ENCODE results near the gene GRM8. TPM values are rescaled to one million over a fixed set of nuclear protein-coding genes. Genes with fewer than 3 reads are reported as not detected.
A peak's percentile ranks its signal among the peaks of the same experiment; 100 is the strongest.

GRM8 gene
- total RNA-seq, 1 experiment from 2014 or later: 1.8 TPM

GRCh38 chr7:127114742-127115265 lies 137.9 kb downstream of the GRM8 start:
- WGBS (ENCODE audit: extremely low coverage, insufficient read length, low lambda C conversion rate): no CpG with 5 or more reads among the region's 3 CpGs
- H3K9me3 Mint-ChIP-seq: no peaks in the 10 kb centered on the region
- H3K36me3 Mint-ChIP-seq (ENCODE audit: insufficient read depth in 1 of 3, low read depth in 3 of 3): no peaks in the 10 kb centered on the region
- Histone ChIP-seq H3K56ac (ENCODE audit: insufficient read length, low read depth, low read length) (no peak overlapping the region), H3K23me2 (ENCODE audit: insufficient read length, low read depth, low read length, poor library complexity, severe bottlenecking) (no peaks in the 10 kb centered on the region), H3K18ac (ENCODE audit: insufficient read length, low read depth, low read length) (no peak overlapping the region), H4K8ac (replicated peaks; ENCODE audit: insufficient read length, low read depth, low read length) (no peak overlapping the region), H3K27me3 (ENCODE audit: insufficient read depth, low read length) (no peaks in the 10 kb centered on the region), H3K23ac (ENCODE audit: insufficient read length, low read depth, low read length) (no peak overlapping the region), H2BK15ac (ENCODE audit: low read depth, low read length) (no peak overlapping the region), H2BK5ac (ENCODE audit: insufficient read length, low read length) (no peak overlapping the region), H3K9ac (ENCODE audit: extremely low read depth, insufficient read length, low read length) (no peak overlapping the region), H2AK5ac (ENCODE audit: insufficient read length, low read length) (no peak overlapping the region), H3K79me2 (ENCODE audit: insufficient read depth, low read length) (no peaks in the 10 kb centered on the region), H2BK120ac (ENCODE audit: low read depth, low read length, poor library complexity, severe bottlenecking) (no peak overlapping the region), H2AFZ (ENCODE audit: low read length) (no peak overlapping the region), H4K91ac (ENCODE audit: insufficient read length, low read depth, low read length) (no peak overlapping the region), H3K9me3 (ENCODE audit: control insufficient read depth, low read depth, low read length) (no peaks in the 10 kb centered on the region), H3K4me2 (ENCODE audit: insufficient read depth, insufficient read length, low read length) (no peak overlapping the region), H2BK12ac (ENCODE audit: insufficient read length, low read depth, low read length) (no peak overlapping the region), H2BK20ac (ENCODE audit: low read depth, low read length, poor library complexity, severe bottlenecking) (no peak overlapping the region), H4K20me1 (ENCODE audit: control insufficient read depth, insufficient read depth, insufficient read length) (no peaks in the 10 kb centered on the region), H3K4me1 (ENCODE audit: insufficient read depth, low read length) (no peaks in the 10 kb centered on the region), H4K5ac (ENCODE audit: insufficient read length, low read depth, low read length) (no peak overlapping the region), H3K27ac (ENCODE audit: insufficient read length, low read depth, low read length) (no peak overlapping the region), H3K4ac (ENCODE audit: low read depth, low read length) (no peak overlapping the region), H3K79me1 (ENCODE audit: insufficient read depth, low read depth, low read length, poor library complexity, severe bottlenecking) (no peaks in the 10 kb centered on the region), H3K14ac (ENCODE audit: insufficient read depth, low read length) (no peak overlapping the region), H3T11ph (ENCODE audit: low read length) (no peak overlapping the region)
- DNase-seq: no peak
- TF ChIP-seq CTCF (conservative IDR thresholded peaks at IDR 0.05): no peak
- peaks cover 11 to 14% of the 10 kb centered on the region in 2 experiments for H3K4me1 Mint-ChIP-seq
- H3K27ac Mint-ChIP-seq: peak overlapping the region in 1 of 3 experiments; percentile 49; a peak in 2 of 7 replicates
- peaks cover 11% of the 10 kb centered on the region for H3K27me3 Mint-ChIP-seq (ENCODE audit: low read depth)
- H3K4me3 Mint-ChIP-seq: no peak overlapping the region

All from H9 (cell line).